Endothelial cell (in vitro differentiated cells): ENCODE measurements around the gene FGD6. TPM values are rescaled to one million over a fixed set of nuclear protein-coding genes. Genes with fewer than 3 reads are reported as not detected.

Experiments
- DNase-seq: peaks from one replicate; pipeline ENCODE4 v3.0.0; 2021; ENCODE audit warnings: low spot score
- H3K27ac Mint-ChIP-seq: one replicate; pipeline ENCODE4 v1.8.0; 2021; ENCODE audit warnings: mixed read lengths, inconsistent platforms; ENCODE audit not compliant: unreplicated experiment
- H3K27me3 Mint-ChIP-seq: one replicate; pipeline ENCODE4 v1.8.0; 2021; ENCODE audit warnings: mild to moderate bottlenecking, moderate library complexity, mixed read lengths, inconsistent platforms; ENCODE audit not compliant: unreplicated experiment
- H3K36me3 Mint-ChIP-seq: one replicate; pipeline ENCODE4 v1.8.0; 2021; ENCODE audit warnings: mild to moderate bottlenecking, low read depth, mixed read lengths, inconsistent platforms; ENCODE audit not compliant: unreplicated experiment
- H3K4me1 Mint-ChIP-seq: one replicate; pipeline ENCODE4 v1.8.0; 2021; ENCODE audit warnings: mild to moderate bottlenecking, mixed read lengths, inconsistent platforms; ENCODE audit not compliant: unreplicated experiment
- H3K4me3 Mint-ChIP-seq: one replicate; pipeline ENCODE4 v1.8.0; 2021; ENCODE audit warnings: mild to moderate bottlenecking, mixed read lengths, inconsistent platforms; ENCODE audit not compliant: unreplicated experiment
- H3K9me3 Mint-ChIP-seq: one replicate; pipeline ENCODE4 v1.8.0; 2021; ENCODE audit warnings: mixed read lengths, inconsistent platforms; ENCODE audit not compliant: unreplicated experiment
- total RNA-seq: library from RNA; stranded (reverse); fragmentation: NEBNext Ultra II Directional; extraction: Animal tissue kit (Norgen Biotek cat#: 25700); gene quantifications from one replicate; pipeline ENCODE4 v1.2.1, GENCODE V29; 2021; ENCODE audit not compliant: unreplicated experiment
- TF ChIP-seq, protein P1 (sequence below): fragments of 200-600 bp; sonication (generic); IDR thresholded peaks from one replicate; pipeline ENCODE4 v1.5.0; 2021; ENCODE audit warnings: antibody characterized with exemption; ENCODE audit not compliant: unreplicated experiment

Gene FGD6
- total RNA-seq, 1 donor from 2014 or later, result 35.4 TPM

- no peak for DNase-seq
- TF ChIP-seq, protein P1, sequence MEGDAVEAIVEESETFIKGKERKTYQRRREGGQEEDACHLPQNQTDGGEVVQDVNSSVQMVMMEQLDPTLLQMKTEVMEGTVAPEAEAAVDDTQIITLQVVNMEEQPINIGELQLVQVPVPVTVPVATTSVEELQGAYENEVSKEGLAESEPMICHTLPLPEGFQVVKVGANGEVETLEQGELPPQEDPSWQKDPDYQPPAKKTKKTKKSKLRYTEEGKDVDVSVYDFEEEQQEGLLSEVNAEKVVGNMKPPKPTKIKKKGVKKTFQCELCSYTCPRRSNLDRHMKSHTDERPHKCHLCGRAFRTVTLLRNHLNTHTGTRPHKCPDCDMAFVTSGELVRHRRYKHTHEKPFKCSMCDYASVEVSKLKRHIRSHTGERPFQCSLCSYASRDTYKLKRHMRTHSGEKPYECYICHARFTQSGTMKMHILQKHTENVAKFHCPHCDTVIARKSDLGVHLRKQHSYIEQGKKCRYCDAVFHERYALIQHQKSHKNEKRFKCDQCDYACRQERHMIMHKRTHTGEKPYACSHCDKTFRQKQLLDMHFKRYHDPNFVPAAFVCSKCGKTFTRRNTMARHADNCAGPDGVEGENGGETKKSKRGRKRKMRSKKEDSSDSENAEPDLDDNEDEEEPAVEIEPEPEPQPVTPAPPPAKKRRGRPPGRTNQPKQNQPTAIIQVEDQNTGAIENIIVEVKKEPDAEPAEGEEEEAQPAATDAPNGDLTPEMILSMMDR, result no peak
- H3K4me3 Mint-ChIP-seq, result no peak overlapping the region
- H3K36me3 Mint-ChIP-seq, result peaks cover 26% of the 10 kb centered on the region
- H3K27me3 Mint-ChIP-seq, result peaks cover 4% of the 10 kb centered on the region
- no peaks in the 10 kb centered on the region for H3K9me3 Mint-ChIP-seq
- H3K4me1 Mint-ChIP-seq, result peaks cover 8% of the 10 kb centered on the region
- no peak overlapping the region for H3K27ac Mint-ChIP-seq
Observed at GRCh38 chr12:95115641-95116040, 101.6 kb downstream of the FGD6 start.

DNA sequence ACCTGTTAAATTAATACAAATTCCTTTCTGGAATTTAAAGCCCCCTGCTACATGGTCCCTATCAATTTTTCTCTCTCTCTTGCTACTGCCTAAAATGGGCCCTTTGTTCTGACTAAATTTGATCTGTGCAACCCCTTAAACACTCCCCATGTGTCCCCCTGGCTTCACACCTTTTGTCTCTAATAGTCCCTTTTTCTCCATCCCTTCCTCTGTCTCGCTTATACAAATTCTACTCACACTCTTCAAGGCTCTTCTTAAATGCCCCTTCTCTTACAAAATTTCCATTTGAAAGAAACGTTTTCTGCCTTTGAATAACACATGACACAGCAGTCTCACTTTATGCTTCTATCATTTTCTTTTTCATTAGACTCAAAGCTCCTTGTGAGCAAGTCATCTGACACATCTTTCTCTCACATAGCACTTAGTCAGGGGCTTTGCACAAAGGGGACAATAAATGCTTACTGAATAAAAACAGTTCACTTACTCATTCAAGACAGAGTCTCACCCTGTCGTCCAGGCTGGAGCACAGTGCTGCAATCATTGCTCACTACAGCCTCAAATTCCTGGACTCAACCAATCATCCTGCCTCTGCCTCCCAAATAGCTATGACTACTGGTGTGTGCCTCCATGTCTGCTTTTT, 102.4 kb downstream of the FGD6 start:
- peaks cover 27% of the 10 kb centered on the region for H3K36me3 Mint-ChIP-seq
- H3K4me1 Mint-ChIP-seq, result peaks cover 8% of the 10 kb centered on the region
- TF ChIP-seq, protein P1, result no peak
- no peak overlapping the region for H3K27ac Mint-ChIP-seq
- peaks cover 4% of the 10 kb centered on the region for H3K27me3 Mint-ChIP-seq
- H3K4me3 Mint-ChIP-seq, result no peak overlapping the region
- DNase-seq, result no peak
- H3K9me3 Mint-ChIP-seq, result no peaks in the 10 kb centered on the region

GRCh38 chr12:95107362-95107761, 109.9 kb downstream of the FGD6 start:
- Mint-ChIP-seq H3K9me3 (no peaks in the 10 kb centered on the region), H3K36me3 (peaks cover 40% of the 10 kb centered on the region), H3K27me3 (peaks cover 3% of the 10 kb centered on the region), H3K4me3 (no peak overlapping the region), H3K27ac (no peak overlapping the region), H3K4me1 (peaks cover 3% of the 10 kb centered on the region)
- DNase-seq, result no peak
- TF ChIP-seq, protein P1, result no peak

- Mint-ChIP-seq H3K27ac (no peak overlapping the region), H3K4me3 (no peak overlapping the region), H3K36me3 (peaks cover 33% of the 10 kb centered on the region)
Observed at GRCh38 chr12:95105540-95105939, 111.7 kb downstream of the FGD6 start.

DNA sequence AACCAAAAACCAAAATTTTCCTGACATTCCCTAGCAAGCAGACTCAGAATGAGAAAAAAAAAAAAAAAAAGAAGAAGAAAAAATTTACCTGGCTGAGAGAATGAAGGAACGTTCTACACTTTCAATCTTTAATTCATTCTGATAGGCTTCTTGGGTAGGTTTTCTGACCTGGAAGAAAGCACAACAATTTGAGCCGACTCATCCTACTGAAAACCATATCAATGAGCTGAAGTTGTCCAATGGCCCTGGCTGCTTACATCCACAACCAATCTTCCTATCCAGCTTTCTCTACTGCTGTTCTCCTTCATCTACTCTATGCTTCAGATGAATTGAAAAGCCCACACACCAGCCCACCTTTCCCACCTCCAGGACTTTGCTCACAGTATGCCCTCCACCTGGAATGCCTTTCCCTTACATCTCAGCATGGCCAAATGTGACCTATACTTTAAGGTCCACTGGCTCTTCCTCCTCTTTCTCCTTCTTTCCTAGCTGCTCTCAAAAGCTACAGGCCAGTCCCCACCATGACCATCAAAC, 112.3 kb downstream of the FGD6 start:
- Mint-ChIP-seq H3K27me3 (no peaks in the 10 kb centered on the region), H3K4me1 (peaks cover 8% of the 10 kb centered on the region), H3K27ac (no peak overlapping the region), H3K36me3 (peaks cover 38% of the 10 kb centered on the region), H3K9me3 (no peaks in the 10 kb centered on the region), H3K4me3 (no peak overlapping the region)
- no peak for DNase-seq
- TF ChIP-seq, protein P1, result no peak

More at GRCh38 chr12:95105540-95105939, 111.7 kb downstream of the FGD6 start:
- Mint-ChIP-seq H3K27me3 (no peaks in the 10 kb centered on the region), H3K9me3 (no peaks in the 10 kb centered on the region), H3K4me1 (peaks cover 2% of the 10 kb centered on the region)
- no peak for DNase-seq
- TF ChIP-seq, protein P1, result no peak
